PC-3 (cell line): ENCODE measurements around the gene NCAPD2. TPM values are rescaled to one million over a fixed set of nuclear protein-coding genes. Genes with fewer than 3 reads are reported as not detected.

Source experiments
- ATAC-seq: fragments of 200-7000 bp; cut with Tn5 transposase; 2 replicates; pipeline ENCODE4 v1.9.1; 2020; ENCODE audit warnings: mild to moderate bottlenecking, moderate library complexity
- BruUV-seq: library from RNA; stranded (reverse); fragments of 400-500 nt; replicated peaks from 2 replicates; lab custom pipeline; 2021; lab: Mats Ljungman, UMichigan
- CTCF ChIA-PET: fragments of 300-600 bp; sonication (Branson Sonifier 250); formaldehyde crosslinking; loops from one replicate; lab custom pipeline; 2022; ENCODE audit warnings: antibody characterized with exemption; lab: Charles Lee
- POLR2A ChIA-PET: fragments of 300-600 bp; sonication (Branson Sonifier 250); formaldehyde crosslinking; loops from one replicate; lab custom pipeline; 2022; ENCODE audit warnings: antibody characterized with exemption; ENCODE audit not compliant: unreplicated experiment; lab: Charles Lee
- DNase-seq: peaks from one replicate; pipeline ENCODE4 v3.0.0-alpha.2; 2015
- H2AFZ ChIP-seq: fragments of 300-600 bp; sonication (generic); 2 replicates; pipeline ENCODE4 v1.6.0; 2016; ENCODE audit warnings: antibody characterized with exemption, low read length
- H3F3A ChIP-seq: fragments of 300-600 bp; sonication (generic); one replicate; pipeline ENCODE4 v1.6.0; 2017; ENCODE audit warnings: antibody characterized with exemption, low read length, control low read depth, mild to moderate bottlenecking; ENCODE audit not compliant: unreplicated experiment
- H3K27ac ChIP-seq: fragments of 300-600 bp; sonication (generic); 2 replicates; pipeline ENCODE4 v1.5.1; 2016; ENCODE audit warnings: mild to moderate bottlenecking, low read length
- H3K27me3 ChIP-seq: fragments of 300-600 bp; sonication (generic); 2 replicates; pipeline ENCODE4 v1.6.1; 2016; ENCODE audit warnings: low read length, mixed read lengths
- H3K36me3 ChIP-seq: fragments of 300-600 bp; sonication (generic); 2 replicates; pipeline ENCODE4 v1.6.1; 2016; ENCODE audit warnings: low read depth, mixed run types, low read length, mixed read lengths
- H3K4me1 ChIP-seq: fragments of 300-600 bp; sonication (generic); 2 replicates; pipeline ENCODE4 v1.5.1; 2016; ENCODE audit warnings: low read length; ENCODE audit not compliant: insufficient read depth
- H3K4me2 ChIP-seq: fragments of 300-600 bp; sonication (generic); 2 replicates; pipeline ENCODE4 v1.6.0; 2016; ENCODE audit warnings: low read length
- H3K4me3 ChIP-seq: fragments of 300-600 bp; sonication (generic); 2 replicates; pipeline ENCODE4 v1.5.1; 2016; ENCODE audit warnings: mild to moderate bottlenecking, low read length, mixed read lengths
- H3K79me2 ChIP-seq: fragments of 300-600 bp; sonication (generic); 2 replicates; pipeline ENCODE4 v1.6.1; 2017; ENCODE audit warnings: low read length, mixed read lengths
- H3K9ac ChIP-seq: fragments of 300-600 bp; sonication (generic); 2 replicates; pipeline ENCODE4 v1.6.0; 2016; ENCODE audit warnings: mild to moderate bottlenecking, low read length
- H3K9me2 ChIP-seq: fragments of 300-600 bp; sonication (generic); replicated peaks from 2 replicates; pipeline ENCODE4 v1.6.1; 2016; ENCODE audit warnings: mixed run types, low read length, mixed read lengths
- H3K9me3 ChIP-seq: fragments of 300-600 bp; sonication (generic); 2 replicates; pipeline ENCODE4 v1.6.1; 2016; ENCODE audit warnings: low read length, mixed read lengths
- H4K20me1 ChIP-seq: fragments of 300-600 bp; sonication (generic); 2 replicates; pipeline ENCODE4 v1.6.1; 2016; ENCODE audit warnings: low read length, mixed read lengths
- EZH2 ChIP-seq: fragments of 300-600 bp; sonication (generic); IDR thresholded peaks from one replicate; pipeline ENCODE4 v1.6.1; 2017; ENCODE audit warnings: antibody characterized with exemption, mild to moderate bottlenecking, low read length; ENCODE audit not compliant: unreplicated experiment
- EZH2phosphoT487 ChIP-seq: fragments of 300-600 bp; sonication (generic); IDR thresholded peaks from 2 replicates; pipeline ENCODE4 v1.6.1; 2018; ENCODE audit warnings: mild to moderate bottlenecking, antibody characterized with exemption, low read length, borderline replicate concordance
- intact Hi-C: fragments of 100-400 bp; cut with micrococcal nuclease; formaldehyde crosslinking; loops from 2 replicates; pipeline ENCODE4 v1.9.0; 2023
- total RNA-seq: library from RNA; depleted of rRNA; stranded (reverse); fragments of >200 nt; gene quantifications from 2 replicates; pipeline ENCODE4 v1.2.3, GENCODE V29; 2014
- TF ChIP-seq, protein P1 (sequence below): fragments of 300-600 bp; sonication (generic); conservative IDR thresholded peaks from 2 replicates; pipeline ENCODE4 v1.5.1; 2017; ENCODE audit warnings: antibody characterized with exemption, low read depth, mild to moderate bottlenecking, low read length

Gene NCAPD2
- total RNA-seq, 1 experiment from 2014 or later = 105 TPM

DNA sequence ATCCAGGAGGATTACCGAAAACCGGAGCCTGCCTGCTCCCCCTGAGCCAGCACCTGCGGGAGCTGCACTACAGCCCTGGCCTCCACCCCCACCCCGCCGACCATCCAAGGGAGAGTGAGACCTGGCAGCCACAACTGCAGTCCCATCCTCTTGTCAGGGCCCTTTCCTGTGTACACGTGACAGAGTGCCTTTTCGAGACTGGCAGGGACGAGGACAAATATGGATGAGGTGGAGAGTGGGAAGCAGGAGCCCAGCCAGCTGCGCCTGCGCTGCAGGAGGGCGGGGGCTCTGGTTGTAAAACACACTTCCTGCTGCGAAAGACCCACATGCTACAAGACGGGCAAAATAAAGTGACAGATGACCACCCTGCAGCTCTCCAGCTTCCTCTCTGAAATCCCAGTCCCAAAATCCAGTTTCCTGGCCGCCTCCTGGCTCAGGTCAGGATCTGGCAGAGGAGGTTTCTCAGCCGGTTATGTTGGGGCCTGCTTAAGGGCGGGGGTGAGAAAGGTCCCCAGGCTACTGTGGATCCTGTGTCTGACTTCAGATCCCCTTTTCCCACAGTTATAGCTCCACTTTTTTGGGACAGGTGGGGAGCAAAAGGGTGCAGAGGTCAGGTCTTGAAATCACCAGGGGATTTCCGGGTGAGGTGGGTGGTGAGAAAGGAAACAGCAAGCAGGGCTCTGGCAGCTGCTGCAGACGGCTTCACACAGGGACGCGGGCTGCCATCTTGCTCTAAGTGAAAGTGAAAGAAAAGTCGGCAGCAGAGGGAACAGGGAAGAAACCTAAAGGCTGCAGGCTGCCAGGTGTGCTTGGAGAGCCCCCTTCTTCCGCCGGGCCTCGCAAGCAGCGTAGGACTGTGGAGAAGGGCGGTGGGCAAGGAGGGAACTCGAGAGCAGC, 42.3 kb upstream of the NCAPD2 start, which contains the start of gene TAPBPL:
TAPBPL (plus strand) TSS at position 695 of the 897 bp plus-strand sequence. CDS start 207 bp downstream, outside the sequence.
- Histone ChIP-seq H3K27ac (no peak within 1 kb of the TSS), H3K36me3 (no peaks in the 10 kb centered on the region), H3K4me2 (peak within 1 kb of the TSS; percentile 55), H3F3A (no peaks in the 10 kb centered on the region), H3K4me3 (peak within 1 kb of the TSS; percentile 19; the same call in 1 of the 2 replicates), H2AFZ (peak within 1 kb of the TSS; percentile 87), H4K20me1 (no peaks in the 10 kb centered on the region), H3K9me2 (no peaks in the 10 kb centered on the region), H3K79me2 (no peaks in the 10 kb centered on the region), H3K9ac (peak within 1 kb of the TSS; percentile 16; the same call in 1 of the 2 replicates), H3K9me3 (no peaks in the 10 kb centered on the region), H3K27me3 (no peaks in the 10 kb centered on the region), H3K4me1 (peaks cover 8% of the 10 kb centered on the region; the same call in 1 of the 2 replicates)
- DNase-seq (no peak), ATAC-seq (peak; percentile 72)
- CTCF ChIA-PET = no interaction called here
- BruUV-seq = TSS peak; percentile 26
- intact Hi-C loops = no loop called here
- TF ChIP-seq, protein P1, sequence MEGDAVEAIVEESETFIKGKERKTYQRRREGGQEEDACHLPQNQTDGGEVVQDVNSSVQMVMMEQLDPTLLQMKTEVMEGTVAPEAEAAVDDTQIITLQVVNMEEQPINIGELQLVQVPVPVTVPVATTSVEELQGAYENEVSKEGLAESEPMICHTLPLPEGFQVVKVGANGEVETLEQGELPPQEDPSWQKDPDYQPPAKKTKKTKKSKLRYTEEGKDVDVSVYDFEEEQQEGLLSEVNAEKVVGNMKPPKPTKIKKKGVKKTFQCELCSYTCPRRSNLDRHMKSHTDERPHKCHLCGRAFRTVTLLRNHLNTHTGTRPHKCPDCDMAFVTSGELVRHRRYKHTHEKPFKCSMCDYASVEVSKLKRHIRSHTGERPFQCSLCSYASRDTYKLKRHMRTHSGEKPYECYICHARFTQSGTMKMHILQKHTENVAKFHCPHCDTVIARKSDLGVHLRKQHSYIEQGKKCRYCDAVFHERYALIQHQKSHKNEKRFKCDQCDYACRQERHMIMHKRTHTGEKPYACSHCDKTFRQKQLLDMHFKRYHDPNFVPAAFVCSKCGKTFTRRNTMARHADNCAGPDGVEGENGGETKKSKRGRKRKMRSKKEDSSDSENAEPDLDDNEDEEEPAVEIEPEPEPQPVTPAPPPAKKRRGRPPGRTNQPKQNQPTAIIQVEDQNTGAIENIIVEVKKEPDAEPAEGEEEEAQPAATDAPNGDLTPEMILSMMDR = no peak
- TF ChIP-seq EZH2 = no peak
- TF ChIP-seq EZH2phosphoT487 = no peak
- POLR2A ChIA-PET = no interaction called here

DNA sequence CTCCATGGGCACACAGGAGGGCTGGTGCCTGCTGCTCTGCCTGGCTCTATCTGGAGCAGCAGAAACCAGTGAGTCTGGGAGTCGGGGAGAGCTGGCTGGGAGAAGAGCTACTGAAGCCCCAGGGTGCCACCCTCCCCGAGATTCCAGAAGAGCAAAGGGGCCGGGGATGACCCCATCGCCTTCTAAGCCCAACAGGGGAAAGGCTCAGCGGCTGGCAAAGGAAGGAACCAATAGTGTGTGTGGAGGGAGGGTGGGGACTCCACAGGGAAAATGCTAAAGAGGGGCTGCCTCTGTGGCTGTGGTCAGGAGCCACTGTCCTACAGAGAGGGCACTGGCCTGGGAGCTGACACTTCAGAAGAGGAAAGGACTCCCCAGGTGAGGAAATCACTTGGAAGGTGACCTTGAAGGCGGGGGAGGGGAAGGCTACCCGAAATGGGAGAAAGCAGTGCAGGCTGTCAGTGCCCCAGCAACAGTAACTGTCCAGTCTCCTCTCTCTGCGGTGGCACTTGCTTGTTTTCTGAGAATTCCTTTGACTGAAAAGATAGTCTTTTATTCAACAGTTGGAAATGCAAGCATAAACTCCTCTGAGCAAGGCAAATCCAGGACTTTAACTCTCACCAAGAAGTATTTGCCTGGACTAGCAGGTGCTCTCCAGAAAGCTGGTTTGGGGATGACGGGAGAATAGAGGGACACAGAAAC, 41.5 kb upstream of the NCAPD2 start:
- intact Hi-C loops = no loop called here
- Histone ChIP-seq H3K36me3 (no peaks in the 10 kb centered on the region), H3K79me2 (no peaks in the 10 kb centered on the region), H2AFZ (peak overlapping the region; percentile 87), H3K9me3 (no peaks in the 10 kb centered on the region), H3K4me1 (peaks cover 8% of the 10 kb centered on the region; the same call in 1 of the 2 replicates), H3K4me2 (peak overlapping the region; percentile 55), H3F3A (no peaks in the 10 kb centered on the region), H4K20me1 (no peaks in the 10 kb centered on the region), H3K4me3 (peak overlapping the region; percentile 19; the same call in 1 of the 2 replicates), H3K27ac (no peak overlapping the region), H3K9me2 (no peaks in the 10 kb centered on the region), H3K27me3 (no peaks in the 10 kb centered on the region), H3K9ac (peak overlapping the region; percentile 16; the same call in 1 of the 2 replicates)
- DNase-seq (no peak), ATAC-seq (peak; percentile 48)
- TF ChIP-seq EZH2 (no peak), EZH2phosphoT487 (no peak)
- TF ChIP-seq, protein P1 = no peak
- CTCF ChIA-PET = interaction anchor here (0.5 kb wide), 1 partner anchor 368 kb away, joined by 5 read pairs; no protein-coding TSS in a partner anchor
- BruUV-seq = no TSS peak
- POLR2A ChIA-PET = interaction anchor here (0.5 kb wide), 1 partner anchor 115 kb away, joined by 3 read pairs; no protein-coding TSS in a partner anchor
